Testis (tissue), 3 donors: Measurements from ENCODE around the gene KCNK5. TPM values are rescaled to one million over a fixed set of nuclear protein-coding genes. Genes with fewer than 3 reads are reported as not detected.

Experiments
- DNase-seq: peaks from one replicate; pipeline ENCODE4 v3.0.0-alpha.2; 2019
- H3K27ac ChIP-seq, 2 donors: fragments of 200-600 bp; sonication (generic); one replicate each; pipeline ENCODE4 v1.5.1; 2019
- H3K27me3 ChIP-seq: fragments of 200-600 bp; sonication (generic); one replicate; pipeline ENCODE4 v1.5.1; 2019
- H3K36me3 ChIP-seq: fragments of 200-600 bp; sonication (generic); one replicate; pipeline ENCODE4 v1.5.1; 2017; ENCODE audit warnings: low read depth; ENCODE audit errors: missing control alignments
- H3K4me1 ChIP-seq: fragments of 200-600 bp; sonication (generic); one replicate; pipeline ENCODE4 v1.5.1; 2019
- H3K4me3 ChIP-seq, 2 donors: fragments of 200-600 bp; sonication (generic); one replicate each; pipeline ENCODE4 v1.5.1; 2017 to 2019
- H3K9me3 ChIP-seq: fragments of 200-600 bp; sonication (generic); one replicate; pipeline ENCODE4 v1.5.1; 2017
- CTCF ChIP-seq, 3 experiments: fragments of 450-650 bp in 2 of 3; fragments of 200-600 bp in 1 of 3; sonication (generic) in 1 of 3; IDR thresholded peaks; one replicate each; pipeline ENCODE4 v1.5.1; 2016 to 2019; ENCODE audit warnings: antibody characterized with exemption in 3 of 3, mild to moderate bottlenecking in 2 of 3, moderate library complexity in 1 of 3
- POLR2A ChIP-seq: fragments of 450-650 bp; IDR thresholded peaks from one replicate; pipeline ENCODE4 v1.6.1; 2017; ENCODE audit warnings: antibody characterized with exemption, mild to moderate bottlenecking, moderate library complexity
- WGBS, 2 donors: methylation state at CpG; one replicate each; pipeline ENCODE4 v1.1.5; 2018; 5-methylcytosine and 5-hydroxymethylcytosine counted together
- intact Hi-C: fragments of 100-400 bp; cut with DNase I; formaldehyde crosslinking; loops from one replicate; pipeline ENCODE4 v1.15.1; 2023; ENCODE audit warnings: low total_unique reads
- polyA plus RNA-seq: library from polyadenylated mRNA; stranded (reverse); fragments of 350-450 nt; fragmentation: Illumina TruSeq; extraction: RNeasy Lipid Tissue Mini Kit (QIAGEN cat#74804); gene quantifications from one replicate; pipeline ENCODE4 v1.2.3, GENCODE V29; 2014; ENCODE audit warnings: low read depth, low replicate concordance; ENCODE audit not compliant: insufficient read depth
- total RNA-seq, 2 donors: library from RNA; depleted of rRNA; stranded (reverse); fragments of >200 nt; gene quantifications; one replicate each; pipeline ENCODE4 v1.2.3, GENCODE V29; 2016

The KCNK5 gene
- total and polyA plus RNA-seq, 3 donors from 2014 or later: 1.6 to 2.3 (median 2.0) TPM

- H3K4me1 ChIP-seq: no peaks in the 10 kb centered on the region
- H3K27ac ChIP-seq: no peak overlapping the region
- intact Hi-C loops: no loop called here
- no peaks in the 10 kb centered on the region for H3K36me3 ChIP-seq
- H3K27me3 ChIP-seq: no peaks in the 10 kb centered on the region
- H3K9me3 ChIP-seq: no peaks in the 10 kb centered on the region
- no peak overlapping the region for H3K4me3 ChIP-seq
- DNase-seq: no peak
- 94 to 96% methylated on average over 11 to 23 of the region's 23 CpGs for WGBS, 2 donors
- no peak for TF ChIP-seq POLR2A
- no peak for TF ChIP-seq CTCF (IDR thresholded peaks at IDR 0.05)
Observed at GRCh38 chr6:39191236-39191930, 37.9 kb downstream of the KCNK5 start.

GRCh38 chr6:39190545-39191235 is 38.6 kb downstream of the KCNK5 start:
- TF ChIP-seq CTCF (IDR thresholded peaks at IDR 0.05): no peak
- no peak for TF ChIP-seq POLR2A
- Histone ChIP-seq H3K4me3 (no peak overlapping the region), H3K27me3 (no peaks in the 10 kb centered on the region), H3K27ac (no peak overlapping the region), H3K9me3 (no peaks in the 10 kb centered on the region), H3K36me3 (no peaks in the 10 kb centered on the region), H3K4me1 (no peaks in the 10 kb centered on the region)
- DNase-seq: no peak
- 95 to 98% methylated on average over 11 to 21 of the region's 21 CpGs for WGBS, 2 donors
- intact Hi-C loops: no loop called here

- WGBS, 2 donors: 80 to 86% methylated on average over 14 to 15 of the region's 15 CpGs
Observed at GRCh38 chr6:39189915-39190544, 39.2 kb downstream of the KCNK5 start.

GRCh38 chr6:39189131-39189530 is 40.1 kb downstream of the KCNK5 start:
- intact Hi-C loops: no loop called here
- H3K27ac ChIP-seq: no peak overlapping the region
- H3K4me3 ChIP-seq: no peak overlapping the region
- no peaks in the 10 kb centered on the region for H3K36me3 ChIP-seq
- H3K27me3 ChIP-seq: no peaks in the 10 kb centered on the region
- no peak for TF ChIP-seq CTCF (IDR thresholded peaks at IDR 0.05)
- no peak for TF ChIP-seq POLR2A
- WGBS, 2 donors: 72 to 90% methylated on average over 5 to 8 of the region's 8 CpGs
- DNase-seq: no peak
- no peaks in the 10 kb centered on the region for H3K9me3 ChIP-seq
- H3K4me1 ChIP-seq: no peaks in the 10 kb centered on the region

More at GRCh38 chr6:39189915-39190544, 39.2 kb downstream of the KCNK5 start:
- Histone ChIP-seq H3K27ac (no peak overlapping the region), H3K9me3 (no peaks in the 10 kb centered on the region), H3K27me3 (no peaks in the 10 kb centered on the region), H3K4me1 (no peaks in the 10 kb centered on the region), H3K4me3 (no peak overlapping the region), H3K36me3 (no peaks in the 10 kb centered on the region)
- intact Hi-C loops: no loop called here
- TF ChIP-seq POLR2A: no peak
- peak in 2 of 3 experiments; percentile 36 to 45 for TF ChIP-seq CTCF (IDR thresholded peaks at IDR 0.05)
- peak; percentile 61 for DNase-seq
